Cortex of kidney (tissue), 1 donor: ENCODE measurements around the gene CXCL12.

Source experiments
- DNase-seq: peaks from one replicate; lab custom pipeline; 2025; lab: John Stamatoyannopoulos, UW

The CXCL12 gene

GRCh38 chr10:44334091-44334490 is 50.8 kb downstream of the CXCL12 start:
- no peak for DNase-seq

GRCh38 chr10:44333511-44333910 is 51.4 kb downstream of the CXCL12 start:
- no peak for DNase-seq

GRCh38 chr10:44332465-44332864 is 52.4 kb downstream of the CXCL12 start:
- no peak for DNase-seq

- no peak for DNase-seq
Observed at GRCh38 chr10:44330431-44330830, 54.5 kb downstream of the CXCL12 start.

GRCh38 chr10:44327461-44327860 is 57.4 kb downstream of the CXCL12 start:
- DNase-seq, result no peak
